Amniotic epithelial cell (primary cell): ENCODE measurements around the gene CLEC16A.

Experiments
- DNase-seq: peaks from one replicate; pipeline ENCODE4 v3.0.0-alpha.2; 2010; ENCODE audit warnings: low read depth

Gene CLEC16A

GRCh38 chr16:10992112-10992511, 47.7 kb downstream of the CLEC16A start:
- peak; percentile 80 for DNase-seq

GRCh38 chr16:10992797-10993196, 48.4 kb downstream of the CLEC16A start:
- peak; percentile 77 for DNase-seq

- DNase-seq = no peak
Observed at GRCh38 chr16:10993649-10994048, 49.3 kb downstream of the CLEC16A start.

GRCh38 chr16:10994571-10994970, 50.2 kb downstream of the CLEC16A start:
- no peak for DNase-seq

- no peak for DNase-seq
Observed at GRCh38 chr16:10995565-10995964, 51.2 kb downstream of the CLEC16A start.

GRCh38 chr16:10997485-10997884, 53.1 kb downstream of the CLEC16A start:
- no peak for DNase-seq

- no peak for DNase-seq
Observed at GRCh38 chr16:10999300-10999699, 54.9 kb downstream of the CLEC16A start.

- no peak for DNase-seq
Observed at GRCh38 chr16:11001611-11002010, 57.2 kb downstream of the CLEC16A start.

GRCh38 chr16:11003141-11003540, 58.8 kb downstream of the CLEC16A start:
- no peak for DNase-seq

- DNase-seq = no peak
Observed at GRCh38 chr16:11004351-11004750, 60.0 kb downstream of the CLEC16A start.

- peak; percentile 59 for DNase-seq
Observed at GRCh38 chr16:11004973-11005610, 60.7 kb downstream of the CLEC16A start.

- peak; percentile 53 for DNase-seq
Observed at GRCh38 chr16:11005611-11005975, 61.2 kb downstream of the CLEC16A start.

- no peak for DNase-seq
Observed at GRCh38 chr16:11006656-11007055, 62.3 kb downstream of the CLEC16A start.

- DNase-seq = no peak
Observed at GRCh38 chr16:11007714-11008280, 63.4 kb downstream of the CLEC16A start.

- no peak for DNase-seq
Observed at GRCh38 chr16:11009027-11009755, 64.8 kb downstream of the CLEC16A start.

GRCh38 chr16:11010575-11011221, 66.3 kb downstream of the CLEC16A start:
- no peak for DNase-seq

- DNase-seq = no peak
Observed at GRCh38 chr16:11011326-11011725, 67.0 kb downstream of the CLEC16A start.

- no peak for DNase-seq
Observed at GRCh38 chr16:11012841-11013240, 68.5 kb downstream of the CLEC16A start.

- DNase-seq = peak; percentile 65
Observed at GRCh38 chr16:11014136-11014535, 69.8 kb downstream of the CLEC16A start.

GRCh38 chr16:11015076-11015475, 70.7 kb downstream of the CLEC16A start:
- DNase-seq = no peak

GRCh38 chr16:11015607-11016006, 71.2 kb downstream of the CLEC16A start:
- no peak for DNase-seq

GRCh38 chr16:11016524-11016988, 72.2 kb downstream of the CLEC16A start:
- DNase-seq = peak; percentile 23

GRCh38 chr16:11016993-11017392, 72.6 kb downstream of the CLEC16A start:
- DNase-seq = peak; percentile 63
